HG03045 (cell line): Measurements from ENCODE around the gene ZFHX2.

ENCODE experiments used
- ATAC-seq: cut with Tn5 transposase; IDR thresholded peaks from one replicate; pipeline ENCODE4 v1.9.1; 2021; ENCODE audit warnings: mild to moderate bottlenecking, moderate library complexity; ENCODE audit not compliant: unreplicated experiment

ZFHX2 gene

GRCh38 chr14:23481979-23482822 is 69.4 kb downstream of the ZFHX2 start:
- ATAC-seq: no peak

DNA sequence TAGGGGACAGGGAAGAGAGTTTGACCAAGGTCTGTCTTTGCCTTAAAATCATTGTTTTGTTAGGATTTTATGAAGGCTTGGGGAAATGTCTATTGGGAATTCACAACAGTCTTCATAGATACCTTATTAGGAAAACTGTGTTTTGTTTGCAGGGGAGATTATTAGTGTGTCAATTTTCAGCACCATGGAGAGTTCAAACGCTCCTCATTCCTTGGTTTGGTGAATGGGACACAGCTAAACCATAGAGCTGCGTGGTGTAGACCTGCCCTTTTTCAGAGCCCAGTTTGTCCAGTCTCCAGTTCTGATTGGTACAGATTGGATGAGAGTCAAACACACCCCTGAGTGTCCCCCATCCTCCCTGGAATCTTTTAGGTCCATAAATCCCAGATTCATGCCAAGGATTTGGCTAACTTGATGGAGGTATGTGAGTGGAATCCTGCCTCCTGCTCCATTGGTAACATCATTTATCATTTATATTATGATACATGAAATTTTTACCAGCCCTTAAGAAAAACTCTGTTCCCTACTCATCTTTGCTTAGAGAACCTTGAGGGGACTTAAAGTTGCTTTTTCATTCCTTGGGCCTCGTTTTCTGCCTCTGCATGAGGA is 70.1 kb downstream of the ZFHX2 start:
- no peak for ATAC-seq

GRCh38 chr14:23478109-23478759 is 73.3 kb downstream of the ZFHX2 start:
- ATAC-seq: no peak

DNA sequence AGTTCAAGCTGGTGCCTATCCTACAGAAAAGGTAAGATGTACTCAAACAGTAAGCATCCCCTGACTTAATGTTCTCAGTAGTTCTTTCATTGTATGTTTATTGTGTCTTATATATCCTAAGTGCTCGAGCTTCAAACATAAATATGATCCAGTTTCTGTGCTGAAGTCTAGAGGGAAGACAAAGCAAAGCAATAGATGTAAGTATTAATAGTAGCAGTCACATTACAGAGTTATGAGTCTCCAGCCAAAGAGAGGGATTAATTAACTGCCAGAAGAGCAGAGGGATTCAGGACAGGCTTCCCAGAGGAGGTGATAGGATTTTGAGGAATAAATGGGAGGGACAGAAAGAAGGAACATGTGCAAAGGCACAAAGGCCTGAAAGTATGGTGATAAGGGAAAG is 80.6 kb downstream of the ZFHX2 start:
- no peak for ATAC-seq
